ENCODE data around the gene FHOD3. TPM values are rescaled to one million over a fixed set of nuclear protein-coding genes. Genes with fewer than 3 reads are reported as not detected.

Gene FHOD3
- total RNA-seq, 2 experiments from 2014 or later, result not detected

- no peak for DNase-seq
- H3K4me3 Mint-ChIP-seq, result no peak overlapping the region
- H3K4me1 Mint-ChIP-seq, result no peaks in the 10 kb centered on the region
- H3K27ac Mint-ChIP-seq, result no peak overlapping the region
- no peaks in the 10 kb centered on the region for H3K9me3 Mint-ChIP-seq
- H3K36me3 Mint-ChIP-seq, result no peaks in the 10 kb centered on the region
- H3K27me3 Mint-ChIP-seq, result peaks cover 25% of the 10 kb centered on the region
Measured at GRCh38 chr18:36655074-36655473, 357.6 kb downstream of the FHOD3 start.

- H3K27me3 Mint-ChIP-seq, result peaks cover 25% of the 10 kb centered on the region
- no peak overlapping the region for H3K27ac Mint-ChIP-seq
- H3K36me3 Mint-ChIP-seq, result no peaks in the 10 kb centered on the region
- H3K4me3 Mint-ChIP-seq, result no peak overlapping the region
- no peaks in the 10 kb centered on the region for H3K9me3 Mint-ChIP-seq
- H3K4me1 Mint-ChIP-seq, result no peaks in the 10 kb centered on the region
- DNase-seq, result no peak
Measured at GRCh38 chr18:36655930-36656329, 358.4 kb downstream of the FHOD3 start.

- Mint-ChIP-seq H3K27ac (no peak overlapping the region), H3K9me3 (no peaks in the 10 kb centered on the region), H3K4me1 (no peaks in the 10 kb centered on the region), H3K4me3 (no peak overlapping the region), H3K36me3 (no peaks in the 10 kb centered on the region), H3K27me3 (peaks cover 17% of the 10 kb centered on the region)
- no peak for DNase-seq
Measured at GRCh38 chr18:36658611-36659010, 361.1 kb downstream of the FHOD3 start.

GRCh38 chr18:36660311-36660710, 362.8 kb downstream of the FHOD3 start:
- Mint-ChIP-seq H3K27me3 (peaks cover 7% of the 10 kb centered on the region), H3K36me3 (no peaks in the 10 kb centered on the region), H3K27ac (no peak overlapping the region), H3K9me3 (no peaks in the 10 kb centered on the region), H3K4me1 (no peaks in the 10 kb centered on the region), H3K4me3 (no peak overlapping the region)
- DNase-seq, result no peak

- H3K4me3 Mint-ChIP-seq, result no peak overlapping the region
- DNase-seq, result no peak
- no peaks in the 10 kb centered on the region for H3K4me1 Mint-ChIP-seq
- H3K27ac Mint-ChIP-seq, result no peak overlapping the region
- no peaks in the 10 kb centered on the region for H3K36me3 Mint-ChIP-seq
- no peaks in the 10 kb centered on the region for H3K9me3 Mint-ChIP-seq
- peaks cover 6% of the 10 kb centered on the region for H3K27me3 Mint-ChIP-seq
Measured at GRCh38 chr18:36661999-36662398, 364.5 kb downstream of the FHOD3 start.

GRCh38 chr18:36663312-36663711, 365.8 kb downstream of the FHOD3 start:
- H3K36me3 Mint-ChIP-seq, result no peaks in the 10 kb centered on the region
- H3K9me3 Mint-ChIP-seq, result no peaks in the 10 kb centered on the region
- no peak overlapping the region for H3K4me3 Mint-ChIP-seq
- DNase-seq, result no peak
- H3K4me1 Mint-ChIP-seq, result no peaks in the 10 kb centered on the region
- H3K27me3 Mint-ChIP-seq, result peaks cover 7% of the 10 kb centered on the region
- H3K27ac Mint-ChIP-seq, result no peak overlapping the region

- Mint-ChIP-seq H3K27me3 (peaks cover 13% of the 10 kb centered on the region), H3K9me3 (no peaks in the 10 kb centered on the region), H3K36me3 (no peaks in the 10 kb centered on the region), H3K27ac (no peak overlapping the region), H3K4me1 (no peaks in the 10 kb centered on the region), H3K4me3 (no peak overlapping the region)
- no peak for DNase-seq
Measured at GRCh38 chr18:36665952-36666351, 368.4 kb downstream of the FHOD3 start.

- H3K27me3 Mint-ChIP-seq, result peaks cover 17% of the 10 kb centered on the region
- H3K27ac Mint-ChIP-seq, result no peak overlapping the region
- no peaks in the 10 kb centered on the region for H3K4me1 Mint-ChIP-seq
- H3K9me3 Mint-ChIP-seq, result no peaks in the 10 kb centered on the region
- no peaks in the 10 kb centered on the region for H3K36me3 Mint-ChIP-seq
- no peak overlapping the region for H3K4me3 Mint-ChIP-seq
- DNase-seq, result no peak
Measured at GRCh38 chr18:36667811-36668210, 370.3 kb downstream of the FHOD3 start.

GRCh38 chr18:36668349-36668748, 370.8 kb downstream of the FHOD3 start:
- H3K4me1 Mint-ChIP-seq, result no peaks in the 10 kb centered on the region
- H3K27ac Mint-ChIP-seq, result no peak overlapping the region
- no peak overlapping the region for H3K4me3 Mint-ChIP-seq
- H3K36me3 Mint-ChIP-seq, result no peaks in the 10 kb centered on the region
- peaks cover 20% of the 10 kb centered on the region for H3K27me3 Mint-ChIP-seq
- H3K9me3 Mint-ChIP-seq, result no peaks in the 10 kb centered on the region
- no peak for DNase-seq

- H3K27ac Mint-ChIP-seq, result no peak overlapping the region
- no peak for DNase-seq
- H3K27me3 Mint-ChIP-seq, result peaks cover 25% of the 10 kb centered on the region
- no peaks in the 10 kb centered on the region for H3K4me1 Mint-ChIP-seq
- H3K36me3 Mint-ChIP-seq, result no peaks in the 10 kb centered on the region
- H3K4me3 Mint-ChIP-seq, result no peak overlapping the region
- H3K9me3 Mint-ChIP-seq, result no peaks in the 10 kb centered on the region
Measured at GRCh38 chr18:36672437-36673344, 375.2 kb downstream of the FHOD3 start.

- H3K27ac Mint-ChIP-seq, result no peak overlapping the region
Measured at GRCh38 chr18:36673452-36673851, 375.9 kb downstream of the FHOD3 start.

GRCh38 chr18:36675076-36675475, 377.6 kb downstream of the FHOD3 start:
- no peaks in the 10 kb centered on the region for H3K36me3 Mint-ChIP-seq
- H3K4me3 Mint-ChIP-seq, result no peak overlapping the region
- DNase-seq, result no peak
- H3K9me3 Mint-ChIP-seq, result no peaks in the 10 kb centered on the region
- H3K27ac Mint-ChIP-seq, result no peak overlapping the region
- H3K27me3 Mint-ChIP-seq, result peaks cover 21% of the 10 kb centered on the region
- no peaks in the 10 kb centered on the region for H3K4me1 Mint-ChIP-seq

More at GRCh38 chr18:36673452-36673851, 375.9 kb downstream of the FHOD3 start:
- H3K36me3 Mint-ChIP-seq, result no peaks in the 10 kb centered on the region
- no peaks in the 10 kb centered on the region for H3K9me3 Mint-ChIP-seq
- no peaks in the 10 kb centered on the region for H3K4me1 Mint-ChIP-seq
- no peak for DNase-seq
- H3K4me3 Mint-ChIP-seq, result no peak overlapping the region
- peaks cover 20% of the 10 kb centered on the region for H3K27me3 Mint-ChIP-seq

GRCh38 chr18:36675542-36675941, 378.0 kb downstream of the FHOD3 start:
- peaks cover 18% of the 10 kb centered on the region for H3K27me3 Mint-ChIP-seq

GRCh38 chr18:36676629-36677028, 379.1 kb downstream of the FHOD3 start:
- no peak for DNase-seq
- Mint-ChIP-seq H3K4me1 (no peaks in the 10 kb centered on the region), H3K27me3 (peaks cover 20% of the 10 kb centered on the region), H3K36me3 (no peaks in the 10 kb centered on the region), H3K27ac (no peak overlapping the region), H3K9me3 (no peaks in the 10 kb centered on the region), H3K4me3 (no peak overlapping the region)

More at GRCh38 chr18:36675542-36675941, 378.0 kb downstream of the FHOD3 start:
- no peaks in the 10 kb centered on the region for H3K36me3 Mint-ChIP-seq
- H3K4me1 Mint-ChIP-seq, result no peaks in the 10 kb centered on the region
- H3K4me3 Mint-ChIP-seq, result no peak overlapping the region
- no peaks in the 10 kb centered on the region for H3K9me3 Mint-ChIP-seq
- no peak for DNase-seq
- no peak overlapping the region for H3K27ac Mint-ChIP-seq

GRCh38 chr18:36680042-36680441, 382.5 kb downstream of the FHOD3 start:
- peaks cover 22% of the 10 kb centered on the region for H3K27me3 Mint-ChIP-seq
- peaks cover 5% of the 10 kb centered on the region for H3K9me3 Mint-ChIP-seq

GRCh38 chr18:36685580-36685979, 388.1 kb downstream of the FHOD3 start:
- Mint-ChIP-seq H3K9me3 (peaks cover 5% of the 10 kb centered on the region), H3K27ac (no peak overlapping the region), H3K36me3 (no peaks in the 10 kb centered on the region), H3K4me1 (no peaks in the 10 kb centered on the region), H3K27me3 (peaks cover 24% of the 10 kb centered on the region), H3K4me3 (no peak overlapping the region)
- no peak for DNase-seq

More at GRCh38 chr18:36680042-36680441, 382.5 kb downstream of the FHOD3 start:
- Mint-ChIP-seq H3K4me3 (no peak overlapping the region), H3K27ac (no peak overlapping the region), H3K4me1 (no peaks in the 10 kb centered on the region), H3K36me3 (no peaks in the 10 kb centered on the region)
- DNase-seq, result no peak
